D721Med (cell line): ENCODE results near the gene TMEM200A.

Source experiments
- DNase-seq: peaks from one replicate; pipeline ENCODE4 v3.0.0; 2011; ENCODE audit warnings: low spot score; ENCODE audit not compliant: insufficient read length
- FAIRE-seq: peaks from 2 replicates; lab custom pipeline; 2011; peaks lifted over from hg19 to GRCh38; lab: Jason Lieb, UNC
- TF ChIP-seq, protein P1 (sequence below): IDR thresholded peaks from 2 replicates; pipeline ENCODE4 v1.5.1; 2012; ENCODE audit warnings: mild to moderate bottlenecking, control low read depth; ENCODE audit not compliant: insufficient read depth; ENCODE audit errors: missing control alignments

The TMEM200A gene

DNA sequence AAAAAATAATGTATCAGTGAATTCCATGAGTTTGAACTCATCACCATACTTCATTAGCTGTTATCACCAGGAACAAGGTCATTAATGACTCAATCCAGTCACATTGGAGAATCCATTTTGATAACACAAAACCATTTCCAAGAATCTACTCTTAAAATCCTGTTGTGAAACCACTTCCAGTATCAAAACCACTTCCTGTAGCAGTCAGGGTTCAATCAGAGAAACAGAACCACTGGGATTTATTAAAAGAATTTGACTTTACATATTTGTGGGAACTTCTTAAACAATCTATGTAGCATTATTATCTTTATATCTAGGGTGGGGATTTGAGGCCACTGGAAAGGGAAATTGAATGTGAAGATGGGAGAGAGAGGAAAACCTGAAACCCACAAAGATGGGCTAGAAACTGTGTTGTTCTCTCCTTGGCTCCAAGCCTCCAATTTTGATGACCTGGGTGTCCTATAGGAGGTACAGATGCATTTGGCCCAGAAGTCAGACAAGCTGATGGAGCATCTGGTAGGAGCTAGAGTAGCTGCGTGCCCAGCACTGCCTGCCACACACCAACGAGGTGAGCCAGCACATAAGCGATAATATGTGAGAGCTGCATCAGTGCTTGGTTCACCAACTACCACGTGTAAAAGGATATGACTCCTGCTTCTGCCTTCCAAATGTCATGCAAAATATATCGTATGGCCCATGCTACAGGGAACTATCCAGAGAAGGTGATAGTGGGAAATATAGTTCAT is 117.0 kb downstream of the TMEM200A start:
- TF ChIP-seq, protein P1, sequence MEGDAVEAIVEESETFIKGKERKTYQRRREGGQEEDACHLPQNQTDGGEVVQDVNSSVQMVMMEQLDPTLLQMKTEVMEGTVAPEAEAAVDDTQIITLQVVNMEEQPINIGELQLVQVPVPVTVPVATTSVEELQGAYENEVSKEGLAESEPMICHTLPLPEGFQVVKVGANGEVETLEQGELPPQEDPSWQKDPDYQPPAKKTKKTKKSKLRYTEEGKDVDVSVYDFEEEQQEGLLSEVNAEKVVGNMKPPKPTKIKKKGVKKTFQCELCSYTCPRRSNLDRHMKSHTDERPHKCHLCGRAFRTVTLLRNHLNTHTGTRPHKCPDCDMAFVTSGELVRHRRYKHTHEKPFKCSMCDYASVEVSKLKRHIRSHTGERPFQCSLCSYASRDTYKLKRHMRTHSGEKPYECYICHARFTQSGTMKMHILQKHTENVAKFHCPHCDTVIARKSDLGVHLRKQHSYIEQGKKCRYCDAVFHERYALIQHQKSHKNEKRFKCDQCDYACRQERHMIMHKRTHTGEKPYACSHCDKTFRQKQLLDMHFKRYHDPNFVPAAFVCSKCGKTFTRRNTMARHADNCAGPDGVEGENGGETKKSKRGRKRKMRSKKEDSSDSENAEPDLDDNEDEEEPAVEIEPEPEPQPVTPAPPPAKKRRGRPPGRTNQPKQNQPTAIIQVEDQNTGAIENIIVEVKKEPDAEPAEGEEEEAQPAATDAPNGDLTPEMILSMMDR = no peak
- no peak for FAIRE-seq
- no peak for DNase-seq

DNA sequence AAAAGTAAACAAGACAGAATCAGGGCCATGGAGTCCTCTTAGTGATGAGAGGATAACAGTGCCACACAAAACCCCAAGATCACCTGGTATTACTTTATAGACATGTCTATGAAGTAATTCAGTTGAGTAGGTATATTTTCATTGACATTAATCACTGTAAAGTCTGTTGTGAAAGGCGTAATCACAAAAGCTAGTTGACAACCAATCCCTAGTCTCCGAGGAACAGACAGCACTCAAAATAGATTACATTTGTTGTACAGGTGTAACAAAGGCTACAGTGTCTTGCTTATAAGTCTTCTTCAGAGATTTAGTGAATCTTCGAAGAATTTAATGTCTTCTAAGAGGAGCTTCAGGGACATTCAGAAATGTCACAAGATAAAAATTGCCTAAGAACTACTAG is 120.1 kb downstream of the TMEM200A start:
- DNase-seq = no peak
- TF ChIP-seq, protein P1 = no peak
- no peak for FAIRE-seq

DNA sequence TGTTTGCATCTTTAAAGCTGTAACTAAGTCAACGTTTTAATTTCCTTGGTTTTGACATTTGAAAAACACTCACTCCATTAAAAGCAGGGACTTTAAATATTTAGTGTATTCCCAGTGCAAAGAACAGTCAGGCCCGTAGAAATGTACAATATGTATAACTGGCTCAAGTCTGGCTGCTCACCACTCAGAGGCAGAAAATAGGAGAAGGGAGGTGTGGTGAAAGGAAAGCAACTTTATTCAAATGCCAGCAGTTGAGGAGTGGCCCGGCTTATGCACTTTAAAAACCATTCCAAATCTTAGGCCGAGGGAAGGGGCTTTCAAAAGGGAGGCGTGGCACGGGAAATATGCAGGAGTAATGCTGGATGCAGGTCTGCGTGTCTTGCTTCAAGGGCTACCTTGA is 120.6 kb downstream of the TMEM200A start:
- TF ChIP-seq, protein P1 = no peak
- DNase-seq = no peak
- FAIRE-seq = no peak

DNA sequence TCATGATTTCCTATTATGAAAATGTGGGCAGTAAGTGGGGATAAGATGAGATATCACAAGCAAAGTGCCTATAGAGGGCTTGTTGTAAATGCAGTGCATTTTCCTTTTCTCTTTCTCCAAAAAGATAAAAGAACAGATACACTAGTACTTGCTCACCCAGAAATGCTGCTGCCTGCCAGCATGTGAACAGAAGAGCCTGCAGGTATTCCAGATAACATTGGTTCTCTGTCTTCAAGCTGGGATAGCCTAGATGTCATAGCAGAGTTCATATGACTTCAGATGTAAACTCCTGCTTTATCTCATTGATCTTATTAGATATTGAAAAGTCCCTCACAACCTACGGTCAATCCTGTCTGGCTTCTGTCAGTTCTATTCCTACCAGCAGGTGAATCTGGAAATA is 123.7 kb downstream of the TMEM200A start:
- TF ChIP-seq, protein P1 = no peak
- FAIRE-seq = no peak

More for the DNA sequence above, 123.7 kb downstream of the TMEM200A start:
- no peak for DNase-seq
